Activated CD8-positive, alpha-beta memory T cell treated with anti-CD3 and anti-CD28 coated beads for 4 hours (primary cell): Measurements from ENCODE around the gene IKZF4.
A peak's percentile ranks its signal among the peaks of the same experiment; 100 is the strongest.
"Not testable (repeated sequence)": the region's sequence is repeated elsewhere in the genome, so short reads cannot be mapped to it uniquely, and the experiment has no call there.

Source experiments
- DNase-seq, 2 donors: peaks; one replicate each; pipeline ENCODE4 v3.0.0-alpha.2; 2020; ENCODE audit warnings: low read depth in 2 of 2

IKZF4 gene

DNA sequence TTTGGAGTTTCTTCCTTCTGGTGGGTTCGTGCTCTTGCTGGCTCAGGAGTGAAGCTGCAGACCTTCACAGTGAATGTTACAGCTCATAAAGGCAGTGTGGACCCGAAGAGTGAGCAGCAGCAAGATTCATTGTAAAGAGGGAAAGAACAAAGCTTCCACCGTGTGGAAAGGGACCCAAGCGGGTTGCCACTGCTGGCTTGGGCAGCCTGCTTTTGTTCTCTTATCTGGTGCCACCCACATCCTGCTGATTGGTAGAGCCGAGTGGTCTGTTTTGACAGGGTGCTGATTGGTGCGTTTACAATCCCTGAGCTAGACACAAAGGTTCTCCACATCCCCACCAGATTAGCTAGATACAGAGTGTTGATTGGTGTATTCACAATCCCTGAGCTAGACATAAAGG is 21.3 kb upstream of the IKZF4 start:
- DNase-seq = not testable (repeated sequence)

DNA sequence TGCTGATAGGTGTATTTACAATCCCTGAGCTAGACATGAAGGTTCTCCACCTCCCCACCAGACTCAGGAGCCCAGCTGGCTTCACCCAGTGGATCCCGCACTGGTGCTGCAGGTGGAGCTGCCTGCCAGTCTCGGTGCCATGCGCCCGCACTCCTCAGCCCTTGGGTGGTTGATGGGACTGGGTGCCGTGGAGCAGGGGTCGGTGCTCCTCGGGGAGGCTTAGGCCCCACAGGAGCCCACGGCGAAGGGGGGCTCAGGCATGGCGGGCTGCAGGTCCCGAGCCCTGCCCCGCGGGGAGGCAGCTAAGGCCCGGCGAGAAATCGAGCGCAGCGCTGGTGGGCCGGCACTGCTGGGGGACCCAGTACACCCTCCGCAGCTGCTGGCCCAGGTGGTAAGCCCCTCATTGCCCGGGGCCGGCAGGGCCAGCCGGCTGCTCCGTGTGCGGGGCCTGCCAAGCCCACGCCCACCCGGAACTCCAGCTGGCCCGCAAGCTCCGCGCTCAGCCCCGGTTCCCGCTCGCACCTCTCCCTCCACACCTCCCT is 20.8 kb upstream of the IKZF4 start:
- not testable (repeated sequence) for DNase-seq

DNA sequence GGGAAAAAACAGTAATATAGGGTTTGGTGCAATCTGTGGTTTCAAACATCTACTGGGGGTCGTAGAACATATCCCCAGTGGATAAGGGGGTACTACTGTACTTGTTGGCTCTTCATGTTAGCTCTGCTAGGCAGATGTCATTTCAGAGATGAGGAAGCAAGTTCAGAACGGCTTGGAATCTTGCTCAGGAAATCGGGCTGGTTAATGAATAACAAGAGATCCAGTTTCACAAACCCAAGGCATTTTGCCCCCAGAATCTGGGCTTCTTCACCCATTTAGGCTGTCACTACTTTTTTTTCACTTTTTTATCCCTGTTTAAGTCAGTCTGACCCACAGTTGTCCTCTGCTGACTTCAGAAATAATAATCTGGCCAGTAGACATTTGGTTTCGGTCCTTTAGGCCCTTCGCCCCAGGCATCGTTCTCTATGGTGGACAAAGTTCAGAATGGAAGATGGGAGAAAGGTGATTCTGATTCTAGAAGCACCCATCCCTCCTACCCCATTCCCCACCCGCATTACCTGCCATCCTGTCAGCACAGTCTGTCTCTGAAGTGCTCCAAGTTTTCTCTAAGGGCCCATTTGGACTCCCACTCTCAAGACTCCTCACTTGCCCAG is 19.2 kb upstream of the IKZF4 start:
- DNase-seq = no peak

DNA sequence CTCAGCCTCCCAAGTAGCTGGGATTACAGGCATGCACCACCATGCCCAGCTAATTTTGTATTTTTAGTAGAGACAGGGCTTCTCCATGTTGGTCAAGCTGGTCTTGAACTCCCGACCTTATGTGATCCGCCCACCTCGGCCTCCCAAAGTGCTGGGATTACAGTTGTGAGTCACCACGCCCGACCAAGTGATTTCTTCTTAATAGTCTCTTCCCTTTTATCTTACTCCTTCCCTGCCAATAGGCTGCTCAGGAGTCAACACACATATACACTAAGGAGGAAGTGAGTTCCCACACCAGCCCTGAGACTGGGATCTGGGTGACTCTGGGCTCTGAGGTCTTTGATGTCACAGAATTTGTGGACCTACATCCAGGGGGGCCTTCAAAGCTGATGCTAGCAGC is 17.5 kb upstream of the IKZF4 start:
- DNase-seq = not testable (repeated sequence)

DNA sequence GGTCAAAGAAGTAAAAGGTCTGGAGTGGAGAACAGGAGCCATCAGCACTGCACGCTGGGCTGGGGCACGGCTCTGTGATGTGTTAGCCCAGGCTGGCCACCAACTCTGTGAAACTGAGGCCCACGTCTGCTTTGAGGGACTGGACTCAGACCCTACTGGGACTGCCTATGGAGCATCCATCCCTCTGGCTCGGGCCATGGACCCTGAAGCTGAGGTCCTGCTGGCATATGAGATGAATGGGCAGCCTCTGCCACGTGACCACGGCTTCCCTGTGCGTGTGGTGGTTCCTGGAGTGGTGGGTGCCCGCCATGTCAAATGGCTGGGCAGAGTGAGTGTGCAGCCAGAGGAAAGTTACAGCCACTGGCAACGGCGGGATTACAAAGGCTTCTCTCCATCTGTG is 16.6 kb upstream of the IKZF4 start:
- DNase-seq = no peak

DNA sequence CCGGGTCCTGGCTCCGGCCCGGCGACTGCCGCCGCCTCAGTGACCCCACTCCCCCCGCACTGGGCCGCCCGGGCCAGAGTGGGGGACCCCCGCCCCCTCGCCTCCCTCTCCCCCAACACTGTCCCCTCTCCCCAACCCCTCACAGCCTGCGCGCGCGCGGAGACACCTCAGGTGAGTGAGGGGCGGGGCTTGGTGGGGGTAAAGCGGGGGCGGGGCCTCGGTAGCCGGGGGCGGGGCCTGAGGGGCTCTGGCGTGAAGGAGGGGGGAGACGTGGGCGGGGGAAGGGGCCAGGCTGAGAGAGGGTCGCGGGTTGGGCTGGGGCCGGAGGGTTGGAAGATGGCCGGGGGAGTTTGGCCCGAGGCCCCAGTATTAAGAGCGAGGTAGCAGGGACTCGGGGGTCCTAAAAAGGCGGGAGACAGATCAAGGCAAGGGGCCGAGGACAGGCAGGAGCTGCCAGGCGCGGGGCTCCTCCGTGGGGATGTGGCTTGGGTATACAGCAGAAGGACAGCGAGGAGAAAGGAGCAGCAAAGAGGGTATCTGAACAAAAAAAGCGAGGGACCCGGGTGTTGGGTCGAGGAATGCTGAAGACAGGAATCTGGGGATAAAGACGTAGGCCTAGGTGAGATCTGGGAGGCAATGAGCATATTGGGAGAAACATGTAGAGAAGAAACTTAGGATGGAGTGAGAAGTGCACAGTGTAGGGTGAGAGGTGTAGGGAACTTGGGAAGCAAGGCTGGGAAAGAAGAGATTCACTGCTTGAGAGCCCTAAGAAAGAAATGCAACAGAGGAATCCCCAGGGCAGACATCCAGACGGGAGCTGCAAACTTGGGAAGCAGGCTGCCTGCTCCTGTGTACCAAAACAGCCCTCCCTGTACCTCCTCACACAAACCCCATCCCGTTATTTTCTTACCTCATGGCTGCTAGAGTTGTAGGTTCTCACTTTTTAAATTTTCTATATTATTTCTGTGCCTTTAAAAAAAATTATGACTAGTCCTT is 13.0 kb upstream of the IKZF4 start:
- DNase-seq = peak; percentile 42 to 48

DNA sequence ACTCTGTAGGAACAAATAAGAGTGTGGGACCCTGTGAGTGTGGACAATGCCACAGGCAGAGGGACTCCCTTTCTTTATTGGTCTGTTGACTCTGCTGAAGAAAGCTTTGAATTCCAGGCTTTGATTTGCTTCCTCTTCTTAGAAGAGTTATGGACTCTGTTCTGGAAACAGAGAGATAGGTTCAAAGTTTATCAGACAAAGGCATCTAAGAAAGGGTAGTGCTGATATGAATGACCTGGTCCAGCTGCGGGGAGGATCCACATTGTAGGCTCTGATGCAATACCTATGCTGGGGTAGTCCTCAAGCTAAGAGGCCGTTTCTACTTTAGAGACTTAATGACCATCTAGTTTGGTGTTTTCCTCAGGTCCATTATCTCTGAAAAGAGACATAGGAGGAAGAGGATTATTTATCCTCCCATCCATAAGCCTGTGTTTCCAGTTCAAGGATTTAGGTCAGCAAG is 10.7 kb upstream of the IKZF4 start:
- DNase-seq = no peak

DNA sequence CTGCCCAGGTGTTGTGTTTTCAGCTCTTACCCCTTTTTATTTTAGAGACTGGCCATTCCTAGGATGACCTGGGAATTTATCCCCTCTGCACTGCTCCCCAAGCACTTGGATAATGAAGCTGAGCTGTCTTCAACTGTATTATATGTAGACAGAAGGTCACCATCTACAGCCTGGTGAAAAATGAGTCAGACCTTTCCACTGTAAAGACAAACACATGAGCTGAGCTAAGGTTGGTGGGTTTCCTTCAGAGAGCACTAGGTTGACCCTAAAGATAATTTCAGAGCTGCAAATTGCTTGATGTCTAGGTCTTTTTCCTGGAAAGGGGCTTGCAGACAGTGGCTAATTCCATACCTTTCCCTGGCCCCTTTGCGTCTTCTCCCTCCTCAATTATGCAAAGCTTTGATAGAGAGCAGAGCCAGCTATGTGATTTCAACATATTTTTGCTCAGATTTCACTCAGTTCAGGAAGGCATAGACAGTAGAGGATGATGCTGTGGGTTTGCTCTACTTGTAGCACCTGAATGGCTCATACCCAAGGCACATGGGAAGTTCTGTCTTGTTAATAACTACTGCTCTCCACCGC is 9.2 kb upstream of the IKZF4 start:
- no peak for DNase-seq

DNA sequence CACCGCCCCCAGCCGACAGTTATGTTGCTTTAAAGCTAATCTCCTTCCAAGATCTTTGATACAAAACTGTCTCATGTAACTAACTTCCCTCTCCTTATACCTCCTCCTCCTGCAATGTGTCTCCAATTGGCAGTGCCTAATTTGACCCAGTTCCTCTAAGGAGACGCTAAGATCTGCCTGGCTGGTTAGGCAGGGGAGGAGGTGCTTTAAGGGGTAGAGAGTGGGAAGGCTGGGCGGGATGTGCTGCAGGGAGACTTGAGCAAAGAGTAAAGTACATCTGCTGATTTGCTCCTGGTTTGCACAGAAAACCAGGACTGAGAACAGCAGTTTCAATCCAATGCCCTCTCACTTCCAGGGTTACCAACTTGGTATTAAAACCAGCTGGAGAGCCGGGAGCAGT is 7.4 kb upstream of the IKZF4 start:
- no peak for DNase-seq

DNA sequence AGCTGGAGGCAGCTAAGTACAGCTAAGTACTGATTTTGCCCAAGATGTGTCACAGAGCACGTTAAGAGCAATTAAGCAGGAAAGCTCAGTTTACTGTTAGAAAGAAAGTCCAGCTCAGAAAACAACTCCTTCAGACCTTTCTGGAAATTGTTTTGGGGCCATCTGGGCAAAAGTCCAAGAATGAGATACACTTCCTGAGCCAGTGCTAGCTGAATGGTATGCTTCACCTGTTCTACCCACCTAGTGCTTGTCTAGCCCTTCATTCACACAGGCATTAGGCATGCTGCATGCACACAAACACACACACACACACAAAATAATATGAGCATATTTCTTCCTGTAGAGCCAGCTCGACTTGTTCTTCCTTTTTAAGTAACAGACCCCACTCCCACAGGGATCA is 6.6 kb upstream of the IKZF4 start:
- DNase-seq = no peak

DNA sequence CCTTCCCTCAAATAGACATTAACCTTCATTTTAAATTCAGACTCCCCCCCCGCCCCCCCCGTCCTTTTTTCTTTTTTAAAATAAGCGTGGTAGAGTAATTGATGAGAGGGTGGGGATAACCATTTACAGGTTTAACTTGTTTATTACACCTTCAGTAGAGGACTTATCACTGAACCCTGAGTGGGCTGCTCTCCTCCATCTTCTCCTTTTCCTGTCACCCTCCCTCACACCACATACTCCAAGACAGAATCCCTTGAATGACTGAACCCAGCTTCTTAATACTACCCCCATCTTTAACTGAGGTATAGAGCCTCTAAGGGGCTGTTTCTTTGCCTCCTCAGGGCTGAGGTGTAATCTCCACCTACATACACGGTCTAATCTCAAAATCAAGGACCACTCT is 3.7 kb upstream of the IKZF4 start:
- DNase-seq = no peak

DNA sequence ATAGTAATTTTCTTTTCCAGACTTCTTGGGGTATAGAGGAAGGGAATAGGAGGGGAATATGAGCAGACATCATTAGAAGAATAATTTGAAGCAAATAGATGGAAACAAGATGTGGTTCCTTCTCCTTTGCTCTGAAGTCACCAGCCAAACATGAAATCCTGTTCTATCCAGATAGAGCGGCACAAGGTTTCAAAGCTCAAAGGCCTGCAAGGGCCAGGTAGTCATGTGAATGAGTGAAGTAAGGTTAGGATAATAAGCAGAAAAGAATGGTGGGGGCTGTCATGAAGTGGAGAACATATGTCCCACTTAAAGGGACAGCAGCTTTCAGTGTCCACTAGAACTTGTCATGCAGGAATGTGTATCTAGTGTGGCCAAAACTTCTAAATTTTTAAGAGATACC is 2.5 kb upstream of the IKZF4 start:
- DNase-seq = no peak

DNA sequence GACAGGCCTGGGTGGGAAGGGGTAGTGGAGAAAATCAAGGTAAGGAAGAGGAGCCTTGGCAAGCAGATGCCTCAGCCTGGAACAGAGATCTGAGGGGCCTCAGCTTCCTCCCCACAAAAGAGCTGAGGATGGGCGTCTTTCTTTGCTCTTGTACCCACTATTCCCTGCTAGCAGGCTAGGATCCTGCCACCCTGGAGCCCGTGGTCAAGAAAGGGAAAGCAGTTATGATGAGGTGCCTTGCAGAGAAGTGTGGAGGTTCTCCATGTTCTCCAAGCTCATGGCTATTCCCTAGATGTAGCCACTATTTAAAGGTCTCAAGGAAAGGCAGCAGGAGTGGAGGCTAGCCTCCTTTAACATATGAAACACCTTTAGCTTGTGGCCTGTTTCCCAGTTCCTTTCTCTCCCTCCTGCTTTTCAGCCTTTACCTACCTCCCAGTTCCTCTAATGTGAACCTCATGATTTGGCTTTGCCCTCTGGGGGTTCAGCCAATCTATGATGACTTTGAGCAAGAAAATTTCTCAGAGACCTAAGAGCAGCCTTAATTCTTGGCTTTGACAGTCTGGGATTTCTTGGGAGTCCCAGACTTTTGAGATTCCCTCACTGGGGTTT is 1.1 kb downstream of the IKZF4 start:
- DNase-seq = no peak

DNA sequence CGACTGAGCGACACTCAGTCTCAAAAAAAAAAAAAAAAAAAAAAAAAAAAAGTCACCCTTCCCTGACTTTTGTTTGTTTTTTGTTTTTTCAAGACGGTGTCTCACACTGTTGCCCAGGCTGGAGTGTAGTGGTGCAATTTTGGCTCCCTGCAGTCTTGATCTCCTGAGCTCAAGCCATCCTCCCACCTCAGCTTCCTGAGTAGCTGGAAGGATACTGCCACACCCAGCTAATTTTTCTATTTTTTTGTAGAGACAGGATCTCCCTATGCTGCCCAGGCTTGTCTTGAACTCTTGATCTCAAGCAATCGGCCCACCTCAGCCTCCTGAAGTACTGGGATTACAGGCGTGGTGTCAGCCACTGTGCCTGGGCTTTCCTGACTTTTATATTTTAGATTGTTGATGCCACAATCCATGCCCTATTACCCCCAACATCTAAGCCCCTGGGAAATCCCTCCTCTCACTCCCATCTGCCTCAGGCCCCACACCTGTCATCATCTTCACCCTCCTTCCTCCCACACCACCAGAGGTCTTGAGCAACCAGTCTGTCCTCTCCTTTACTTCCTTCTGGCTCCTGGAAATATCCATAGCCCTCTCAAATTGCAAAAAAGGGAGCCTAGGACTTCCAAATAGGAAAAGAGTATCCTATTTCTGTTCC is 7.8 kb downstream of the IKZF4 start:
- DNase-seq = no peak

DNA sequence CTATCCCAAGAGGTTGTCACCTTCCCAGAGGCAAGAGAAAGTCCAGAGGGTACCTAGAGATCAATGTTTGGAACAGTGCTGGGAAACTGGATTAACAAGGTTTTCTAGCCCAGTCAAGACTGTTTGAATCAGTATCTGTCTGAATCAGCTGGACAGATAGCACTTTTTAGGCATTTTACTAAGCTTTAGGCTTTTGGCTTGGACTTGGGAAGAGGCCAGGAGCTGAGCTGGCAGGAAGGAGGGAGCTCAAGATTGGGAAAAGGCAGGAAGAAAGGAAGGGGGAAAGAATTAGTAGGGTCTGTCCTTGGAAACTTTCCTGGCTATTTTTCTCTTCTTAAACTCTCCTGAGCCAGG is 8.3 kb downstream of the IKZF4 start:
- no peak for DNase-seq

DNA sequence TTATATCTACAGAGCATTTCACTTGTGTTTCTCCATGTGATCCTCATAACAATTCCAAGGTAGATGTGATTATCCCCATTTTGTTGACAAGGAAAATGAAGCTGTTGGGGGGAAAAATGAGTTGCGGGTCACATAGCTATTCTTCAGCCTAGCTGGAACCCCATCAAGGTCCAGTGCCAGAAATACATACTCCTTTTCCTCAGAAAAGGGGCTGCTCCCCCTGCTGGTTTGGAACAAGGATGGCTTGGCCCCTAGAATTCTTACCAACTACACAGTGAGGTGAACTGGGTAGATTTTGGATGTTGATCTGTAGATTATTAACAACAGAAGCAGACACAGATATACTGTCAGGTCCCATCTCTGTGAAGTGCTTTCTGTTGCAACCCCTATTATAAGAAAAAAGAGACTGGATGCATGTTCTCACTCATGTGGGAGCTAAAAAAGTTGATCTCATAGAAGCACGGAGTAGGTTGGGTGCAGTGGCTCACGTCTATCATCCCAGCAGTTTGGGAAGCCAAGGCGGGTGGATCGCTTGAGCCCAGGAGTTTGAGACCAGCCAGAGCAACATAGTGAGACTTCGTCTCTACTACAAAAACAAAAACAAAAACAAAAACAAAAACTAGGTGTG is 8.9 kb downstream of the IKZF4 start:
- DNase-seq = no peak

DNA sequence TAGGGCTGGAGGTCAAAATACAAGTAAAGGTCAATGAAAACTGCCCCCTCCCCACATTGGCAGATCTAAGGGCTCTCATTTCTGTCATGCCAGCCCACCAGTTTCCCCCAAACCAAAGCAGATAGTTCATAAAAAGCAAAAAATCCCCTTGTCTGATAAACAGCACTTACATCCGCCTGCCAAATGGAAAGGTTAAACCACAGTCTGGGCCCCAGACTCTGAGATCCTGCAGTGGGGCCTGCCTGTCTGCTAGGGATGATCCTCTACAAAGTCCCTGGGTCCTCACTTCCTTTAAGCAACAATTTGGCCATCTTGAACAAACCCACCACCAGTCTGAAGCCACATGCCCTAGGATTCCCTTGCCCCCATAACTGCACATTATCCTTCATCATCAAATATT is 11.1 kb downstream of the IKZF4 start:
- no peak for DNase-seq

DNA sequence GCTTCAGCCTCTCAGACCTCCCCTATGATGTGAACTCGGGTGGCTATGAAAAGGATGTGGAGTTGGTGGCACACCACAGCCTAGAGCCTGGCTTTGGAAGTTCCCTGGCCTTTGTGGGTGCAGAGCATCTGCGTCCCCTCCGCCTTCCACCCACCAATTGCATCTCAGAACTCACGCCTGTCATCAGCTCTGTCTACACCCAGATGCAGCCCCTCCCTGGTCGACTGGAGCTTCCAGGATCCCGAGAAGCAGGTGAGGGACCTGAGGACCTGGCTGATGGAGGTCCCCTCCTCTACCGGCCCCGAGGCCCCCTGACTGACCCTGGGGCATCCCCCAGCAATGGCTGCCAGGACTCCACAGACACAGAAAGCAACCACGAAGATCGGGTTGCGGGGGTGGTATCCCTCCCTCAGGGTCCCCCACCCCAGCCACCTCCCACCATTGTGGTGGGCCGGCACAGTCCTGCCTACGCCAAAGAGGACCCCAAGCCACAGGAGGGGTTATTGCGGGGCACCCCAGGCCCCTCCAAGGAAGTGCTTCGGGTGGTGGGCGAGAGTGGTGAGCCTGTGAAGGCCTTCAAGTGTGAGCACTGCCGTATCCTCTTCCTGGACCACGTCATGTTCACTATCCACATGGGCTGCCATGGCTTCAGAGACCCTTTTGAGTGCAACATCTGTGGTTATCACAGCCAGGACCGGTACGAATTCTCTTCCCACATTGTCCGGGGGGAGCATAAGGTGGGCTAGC is 13.9 kb downstream of the IKZF4 start:
- DNase-seq = no peak

DNA sequence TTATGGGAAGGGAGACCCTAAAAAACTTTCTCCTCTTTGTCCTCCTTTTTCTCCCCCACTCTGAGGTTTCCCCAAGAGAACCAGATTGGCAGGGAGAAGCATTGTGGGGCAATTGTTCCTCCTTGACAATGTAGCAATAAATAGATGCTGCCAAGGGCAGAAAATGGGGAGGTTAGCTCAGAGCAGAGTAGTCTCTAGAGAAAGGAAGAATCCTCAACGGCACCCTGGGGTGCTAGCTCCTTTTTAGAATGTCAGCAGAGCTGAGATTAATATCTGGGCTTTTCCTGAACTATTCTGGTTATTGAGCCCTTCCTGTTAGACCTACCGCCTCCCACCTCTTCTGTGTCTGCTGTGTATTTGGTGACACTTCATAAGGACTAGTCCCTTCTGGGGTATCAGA is 16.3 kb downstream of the IKZF4 start:
- no peak for DNase-seq

DNA sequence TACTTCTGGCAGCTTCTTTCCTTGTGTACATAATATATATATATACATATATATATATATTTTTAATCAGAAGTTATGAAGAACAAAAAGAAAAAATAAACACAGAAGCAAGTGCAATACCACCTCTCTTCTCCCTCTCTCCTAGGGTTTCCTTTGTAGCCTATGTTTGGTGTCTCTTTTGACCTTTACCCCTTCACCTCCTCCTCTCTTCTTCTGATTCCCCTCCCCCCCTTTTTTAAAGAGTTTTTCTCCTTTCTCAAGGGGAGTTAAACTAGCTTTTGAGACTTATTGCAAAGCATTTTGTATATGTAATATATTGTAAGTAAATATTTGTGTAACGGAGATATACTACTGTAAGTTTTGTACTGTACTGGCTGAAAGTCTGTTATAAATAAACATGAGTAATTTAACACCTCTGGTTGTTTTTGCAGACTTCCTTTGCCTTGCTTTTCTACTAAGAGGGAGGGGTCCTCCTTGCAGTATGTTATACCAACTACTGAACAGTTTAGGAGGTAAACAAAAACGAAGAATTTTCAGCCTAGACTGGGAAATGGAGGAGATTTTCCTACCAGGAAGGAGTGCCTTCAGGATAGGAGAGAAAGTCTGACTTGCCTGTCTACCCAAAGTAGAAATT is 17.3 kb downstream of the IKZF4 start:
- DNase-seq = no peak
